Measurements from ENCODE around the gene REG3G.

Gene REG3G

GRCh38 chr2:79025421-79025820 is at the start of gene REG3G:
Gene REG3G (plus strand): TSS chr2:79025702. CDS start chr2:79026094, 392 bp downstream.
- Histone ChIP-seq H3K36me3 (ENCODE audit: insufficient read depth, low read length) (no peaks in the 10 kb centered on the region), H4K20me1 (ENCODE audit: insufficient read depth, low read length) (no peaks in the 10 kb centered on the region), H3K9me2 (ENCODE audit: low read depth, low read length) (no peaks in the 10 kb centered on the region), H3K4me1 (ENCODE audit: insufficient read depth, low read length, severe bottlenecking) (no peaks in the 10 kb centered on the region), H3F3A (ENCODE audit: insufficient read depth, low read length) (no peaks in the 10 kb centered on the region), H2AFZ (ENCODE audit: low read length) (no peak within 1 kb of the TSS), H3K9me3 (ENCODE audit: low read length) (no peaks in the 10 kb centered on the region), H3K27me3 (ENCODE audit: insufficient read depth, low read length) (no peaks in the 10 kb centered on the region), H3K9ac (ENCODE audit: low read length) (no peak within 1 kb of the TSS), H3K79me2 (ENCODE audit: insufficient read depth, low read length) (no peaks in the 10 kb centered on the region), H3K4me3 (ENCODE audit: low read depth, low read length, poor library complexity, severe bottlenecking) (no peak within 1 kb of the TSS), H3K4me2 (ENCODE audit: low read length) (no peak within 1 kb of the TSS), H3K27ac (ENCODE audit: low read depth, low read length, poor library complexity, severe bottlenecking) (no peak within 1 kb of the TSS)
- TF ChIP-seq CTCF (IDR thresholded peaks at IDR 0.05; ENCODE audit: low read length), result no peak
- no peak for TF ChIP-seq EZH2 (IDR thresholded peaks at IDR 0.05; ENCODE audit: borderline replicate concordance, low read length)

- no peaks in the 10 kb centered on the region for H4K20me1 ChIP-seq (ENCODE audit: insufficient read depth, low read length)
- H3K9ac ChIP-seq (ENCODE audit: low read length), result no peak overlapping the region
- H3K36me3 ChIP-seq (ENCODE audit: insufficient read depth, low read length), result no peaks in the 10 kb centered on the region
- TF ChIP-seq CTCF (IDR thresholded peaks at IDR 0.05; ENCODE audit: low read length), result no peak
- no peak for TF ChIP-seq EZH2 (IDR thresholded peaks at IDR 0.05; ENCODE audit: borderline replicate concordance, low read length)
- H3K4me1 ChIP-seq (ENCODE audit: insufficient read depth, low read length, severe bottlenecking), result no peaks in the 10 kb centered on the region
- no peak overlapping the region for H2AFZ ChIP-seq (ENCODE audit: low read length)
- no peaks in the 10 kb centered on the region for H3F3A ChIP-seq (ENCODE audit: insufficient read depth, low read length)
- H3K4me2 ChIP-seq (ENCODE audit: low read length), result no peak overlapping the region
- H3K4me3 ChIP-seq (ENCODE audit: low read depth, low read length, poor library complexity, severe bottlenecking), result no peak overlapping the region
- H3K79me2 ChIP-seq (ENCODE audit: insufficient read depth, low read length), result no peaks in the 10 kb centered on the region
- no peaks in the 10 kb centered on the region for H3K27me3 ChIP-seq (ENCODE audit: insufficient read depth, low read length)
- no peaks in the 10 kb centered on the region for H3K9me3 ChIP-seq (ENCODE audit: low read length)
- no peak overlapping the region for H3K27ac ChIP-seq (ENCODE audit: low read depth, low read length, poor library complexity, severe bottlenecking)
- H3K9me2 ChIP-seq (ENCODE audit: low read depth, low read length), result no peaks in the 10 kb centered on the region
These were observed 47.8 kb upstream of the REG3G start for GRCh38 chr2:78977661-78978145.

- Histone ChIP-seq H3K9me2 (ENCODE audit: low read depth, low read length) (no peaks in the 10 kb centered on the region), H3K36me3 (ENCODE audit: insufficient read depth, low read length) (no peaks in the 10 kb centered on the region), H3K4me2 (ENCODE audit: low read length) (no peak overlapping the region), H4K20me1 (ENCODE audit: insufficient read depth, low read length) (no peaks in the 10 kb centered on the region), H2AFZ (ENCODE audit: low read length) (no peak overlapping the region), H3K79me2 (ENCODE audit: insufficient read depth, low read length) (no peaks in the 10 kb centered on the region), H3K4me1 (ENCODE audit: insufficient read depth, low read length, severe bottlenecking) (no peaks in the 10 kb centered on the region), H3K9me3 (ENCODE audit: low read length) (no peaks in the 10 kb centered on the region), H3K27me3 (ENCODE audit: insufficient read depth, low read length) (no peaks in the 10 kb centered on the region), H3K27ac (ENCODE audit: low read depth, low read length, poor library complexity, severe bottlenecking) (no peak overlapping the region), H3K4me3 (ENCODE audit: low read depth, low read length, poor library complexity, severe bottlenecking) (no peak overlapping the region), H3F3A (ENCODE audit: insufficient read depth, low read length) (no peaks in the 10 kb centered on the region), H3K9ac (ENCODE audit: low read length) (no peak overlapping the region)
- TF ChIP-seq CTCF (IDR thresholded peaks at IDR 0.05; ENCODE audit: low read length), result no peak
- TF ChIP-seq EZH2 (IDR thresholded peaks at IDR 0.05; ENCODE audit: borderline replicate concordance, low read length), result no peak
These were observed 47.2 kb upstream of the REG3G start for GRCh38 chr2:78978340-78978739.
